Measurements from ENCODE around the gene USP3. TPM values are rescaled to one million over a fixed set of nuclear protein-coding genes. Genes with fewer than 3 reads are reported as not detected.

Gene USP3
- total RNA-seq, 2 experiments from 2014 or later = 34.6 to 53.0 TPM

GRCh38 chr15:63636518-63637061, 132.2 kb downstream of the USP3 start:
- no peaks in the 10 kb centered on the region for H3K9me3 ChIP-seq (ENCODE audit: low read length)
- ChIA-PET CTCF (ENCODE audit: unreplicated experiment) (no interaction called here), POLR2A (no interaction called here)
- H4K20me1 ChIP-seq (ENCODE audit: insufficient read depth, low read length) = no peaks in the 10 kb centered on the region
- intact Hi-C loops (cut with micrococcal nuclease; ENCODE audit: unreplicated experiment) = no loop called here
- no peak overlapping the region for H3K27ac ChIP-seq (ENCODE audit: low read depth, low read length, poor library complexity, severe bottlenecking)
- H2AFZ ChIP-seq (ENCODE audit: low read length) = no peak overlapping the region
- no peak for TF ChIP-seq EZH2phosphoT487 (IDR thresholded peaks at IDR 0.05; ENCODE audit: borderline replicate concordance, low read depth, low read length)
- TF ChIP-seq, protein P1, sequence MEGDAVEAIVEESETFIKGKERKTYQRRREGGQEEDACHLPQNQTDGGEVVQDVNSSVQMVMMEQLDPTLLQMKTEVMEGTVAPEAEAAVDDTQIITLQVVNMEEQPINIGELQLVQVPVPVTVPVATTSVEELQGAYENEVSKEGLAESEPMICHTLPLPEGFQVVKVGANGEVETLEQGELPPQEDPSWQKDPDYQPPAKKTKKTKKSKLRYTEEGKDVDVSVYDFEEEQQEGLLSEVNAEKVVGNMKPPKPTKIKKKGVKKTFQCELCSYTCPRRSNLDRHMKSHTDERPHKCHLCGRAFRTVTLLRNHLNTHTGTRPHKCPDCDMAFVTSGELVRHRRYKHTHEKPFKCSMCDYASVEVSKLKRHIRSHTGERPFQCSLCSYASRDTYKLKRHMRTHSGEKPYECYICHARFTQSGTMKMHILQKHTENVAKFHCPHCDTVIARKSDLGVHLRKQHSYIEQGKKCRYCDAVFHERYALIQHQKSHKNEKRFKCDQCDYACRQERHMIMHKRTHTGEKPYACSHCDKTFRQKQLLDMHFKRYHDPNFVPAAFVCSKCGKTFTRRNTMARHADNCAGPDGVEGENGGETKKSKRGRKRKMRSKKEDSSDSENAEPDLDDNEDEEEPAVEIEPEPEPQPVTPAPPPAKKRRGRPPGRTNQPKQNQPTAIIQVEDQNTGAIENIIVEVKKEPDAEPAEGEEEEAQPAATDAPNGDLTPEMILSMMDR (conservative IDR thresholded peaks at IDR 0.05; ENCODE audit: low read length) = no peak
- H3K4me2 ChIP-seq (ENCODE audit: low read length) = no peak overlapping the region
- H3K36me3 ChIP-seq (ENCODE audit: insufficient read depth, low read length) = peaks cover 83% of the 10 kb centered on the region
- H3K4me3 ChIP-seq (ENCODE audit: low read depth, low read length, poor library complexity, severe bottlenecking) = no peak overlapping the region
- H3K9me2 ChIP-seq (ENCODE audit: insufficient read depth, low read length) = no peaks in the 10 kb centered on the region
- BruUV-seq (replicated peaks) = no TSS peak
- H3K4me1 ChIP-seq (ENCODE audit: insufficient read depth, low read length, poor library complexity, severe bottlenecking) = peaks cover 4% of the 10 kb centered on the region
- H3K79me2 ChIP-seq (ENCODE audit: insufficient read depth, low read depth, low read length) = no peaks in the 10 kb centered on the region
- no peak for DNase-seq (ENCODE audit: low spot score)

DNA sequence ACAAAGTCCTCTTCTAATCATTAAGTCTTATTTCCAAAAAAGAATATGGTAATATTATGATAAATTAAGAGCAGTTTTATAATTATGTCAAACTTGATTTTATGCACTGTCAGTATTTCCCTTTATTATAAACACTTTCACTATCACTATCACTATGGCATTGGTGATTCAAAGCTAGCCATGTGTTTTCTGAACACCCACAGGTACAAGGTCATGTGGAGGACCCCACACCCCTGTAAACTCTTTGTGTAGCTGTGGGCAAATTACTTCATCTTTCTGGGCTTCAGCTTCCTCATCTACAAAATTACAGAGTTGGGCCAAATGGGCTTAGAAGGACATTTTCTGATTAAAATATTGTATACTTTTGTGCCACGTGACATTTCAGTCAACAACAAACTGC, 134.4 kb downstream of the USP3 start:
- H3K79me2 ChIP-seq (ENCODE audit: insufficient read depth, low read depth, low read length) = no peaks in the 10 kb centered on the region
- BruUV-seq (replicated peaks) = no TSS peak
- H2AFZ ChIP-seq (ENCODE audit: low read length) = no peak overlapping the region
- TF ChIP-seq, protein P1 (conservative IDR thresholded peaks at IDR 0.05; ENCODE audit: low read length) = no peak
- no peak for TF ChIP-seq EZH2phosphoT487 (IDR thresholded peaks at IDR 0.05; ENCODE audit: borderline replicate concordance, low read depth, low read length)
- no peaks in the 10 kb centered on the region for H3K9me3 ChIP-seq (ENCODE audit: low read length)
- H3K4me2 ChIP-seq (ENCODE audit: low read length) = no peak overlapping the region
- no peak for DNase-seq (ENCODE audit: low spot score)
- intact Hi-C loops (cut with micrococcal nuclease; ENCODE audit: unreplicated experiment) = no loop called here
- no peaks in the 10 kb centered on the region for H4K20me1 ChIP-seq (ENCODE audit: insufficient read depth, low read length)
- no peak overlapping the region for H3K27ac ChIP-seq (ENCODE audit: low read depth, low read length, poor library complexity, severe bottlenecking)
- ChIA-PET POLR2A (no interaction called here), CTCF (ENCODE audit: unreplicated experiment) (no interaction called here)
- no peaks in the 10 kb centered on the region for H3K9me2 ChIP-seq (ENCODE audit: insufficient read depth, low read length)
- no peak overlapping the region for H3K4me3 ChIP-seq (ENCODE audit: low read depth, low read length, poor library complexity, severe bottlenecking)
- no peaks in the 10 kb centered on the region for H3K4me1 ChIP-seq (ENCODE audit: insufficient read depth, low read length, poor library complexity, severe bottlenecking)
- peaks cover 79% of the 10 kb centered on the region for H3K36me3 ChIP-seq (ENCODE audit: insufficient read depth, low read length)

GRCh38 chr15:63640146-63640545, 135.8 kb downstream of the USP3 start:
- DNase-seq (ENCODE audit: low spot score) = no peak
- H4K20me1 ChIP-seq (ENCODE audit: insufficient read depth, low read length) = no peaks in the 10 kb centered on the region
- no peaks in the 10 kb centered on the region for H3K9me3 ChIP-seq (ENCODE audit: low read length)
- no peaks in the 10 kb centered on the region for H3K4me1 ChIP-seq (ENCODE audit: insufficient read depth, low read length, poor library complexity, severe bottlenecking)
- no peaks in the 10 kb centered on the region for H3K9me2 ChIP-seq (ENCODE audit: insufficient read depth, low read length)
- TF ChIP-seq EZH2phosphoT487 (IDR thresholded peaks at IDR 0.05; ENCODE audit: borderline replicate concordance, low read depth, low read length) = no peak
- TF ChIP-seq, protein P1 (conservative IDR thresholded peaks at IDR 0.05; ENCODE audit: low read length) = no peak
- no peaks in the 10 kb centered on the region for H3K79me2 ChIP-seq (ENCODE audit: insufficient read depth, low read depth, low read length)
- ChIA-PET POLR2A (no interaction called here), CTCF (ENCODE audit: unreplicated experiment) (no interaction called here)
- BruUV-seq (replicated peaks) = no TSS peak
- H3K27ac ChIP-seq (ENCODE audit: low read depth, low read length, poor library complexity, severe bottlenecking) = no peak overlapping the region
- peaks cover 86% of the 10 kb centered on the region for H3K36me3 ChIP-seq (ENCODE audit: insufficient read depth, low read length)
- H2AFZ ChIP-seq (ENCODE audit: low read length) = no peak overlapping the region
- no peak overlapping the region for H3K4me2 ChIP-seq (ENCODE audit: low read length)
- intact Hi-C loops (cut with micrococcal nuclease; ENCODE audit: unreplicated experiment) = no loop called here
- H3K4me3 ChIP-seq (ENCODE audit: low read depth, low read length, poor library complexity, severe bottlenecking) = no peak overlapping the region

Other genes with a start within 250 kb of the USP3 start
- gene APH1B, start 227.0 kb upstream of the USP3 start, total RNA-seq (2014; rRNA removed; shearing (Covaris generic)) = 6.1 and 8.3 TPM in 2 replicates
- 24.1 and 25.5 TPM in 2 replicates for gene APH1B, start 227.0 kb upstream of the USP3 start, total RNA-seq (2022)
- gene CA12, start 122.7 kb upstream of the USP3 start, total RNA-seq (2014; rRNA removed; shearing (Covaris generic)) = not detected in 2 replicates
- not detected in 2 replicates for gene CA12, start 122.7 kb upstream of the USP3 start, total RNA-seq (2022)
- 0.19 and 0.62 TPM in 2 replicates for gene FBXL22, start 92.8 kb downstream of the USP3 start, total RNA-seq (2014; rRNA removed; shearing (Covaris generic))
- gene FBXL22, start 92.8 kb downstream of the USP3 start, total RNA-seq (2022) = 0.37 TPM in 1 of 2 replicates, not detected in the other